ENCODE results near the gene COL20A1.

DNA sequence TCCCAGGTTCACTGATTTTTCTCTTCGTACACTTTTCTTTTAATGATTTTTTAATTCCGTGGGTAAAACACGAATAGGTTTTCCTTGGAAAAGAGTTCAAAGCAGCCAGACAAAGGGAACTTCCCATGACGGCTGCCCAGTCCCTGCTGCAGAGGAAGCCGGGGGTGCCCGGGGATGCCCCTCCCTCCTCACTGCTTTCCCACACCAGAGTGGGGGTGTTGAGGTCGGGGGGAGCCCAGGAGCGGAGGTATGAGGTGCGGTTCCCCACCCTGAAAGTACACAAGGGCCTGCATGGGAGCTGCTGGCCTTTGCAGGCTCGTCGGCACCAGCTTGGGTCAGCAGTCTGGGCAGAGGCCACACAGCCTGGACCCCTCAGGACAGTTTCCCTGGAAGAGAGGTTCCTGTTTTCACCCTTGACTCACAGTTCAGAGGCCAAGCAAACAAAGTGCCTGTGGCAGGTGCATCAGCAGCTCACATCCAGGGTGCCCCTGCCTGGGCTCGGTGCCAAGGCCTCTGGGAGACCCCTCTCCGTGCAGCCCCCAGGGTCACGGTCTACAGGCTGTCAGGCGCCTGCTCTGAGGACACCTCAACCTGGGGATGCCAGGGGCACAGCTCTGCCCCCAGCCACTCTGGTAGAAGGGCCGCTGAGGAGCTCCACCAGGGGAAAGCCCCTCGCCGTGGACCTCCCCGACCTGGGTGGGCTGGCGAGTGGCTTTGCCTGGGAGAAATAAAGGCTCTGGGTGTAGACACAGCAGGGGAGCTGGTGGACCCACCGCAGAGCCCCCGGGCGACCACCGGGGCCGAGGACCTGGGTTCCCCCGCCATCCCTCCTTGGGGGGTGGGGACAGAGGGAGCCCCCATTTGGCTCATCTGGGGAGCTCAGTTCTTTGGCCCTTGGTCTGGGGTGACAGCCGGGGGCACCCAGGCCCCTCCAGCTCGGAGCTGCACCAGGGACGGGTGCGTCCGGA, 83.6 kb downstream of the COL20A1 start:
- no peak for TF ChIP-seq EP300 (IDR thresholded peaks at IDR 0.05)
- TF ChIP-seq, protein P1, sequence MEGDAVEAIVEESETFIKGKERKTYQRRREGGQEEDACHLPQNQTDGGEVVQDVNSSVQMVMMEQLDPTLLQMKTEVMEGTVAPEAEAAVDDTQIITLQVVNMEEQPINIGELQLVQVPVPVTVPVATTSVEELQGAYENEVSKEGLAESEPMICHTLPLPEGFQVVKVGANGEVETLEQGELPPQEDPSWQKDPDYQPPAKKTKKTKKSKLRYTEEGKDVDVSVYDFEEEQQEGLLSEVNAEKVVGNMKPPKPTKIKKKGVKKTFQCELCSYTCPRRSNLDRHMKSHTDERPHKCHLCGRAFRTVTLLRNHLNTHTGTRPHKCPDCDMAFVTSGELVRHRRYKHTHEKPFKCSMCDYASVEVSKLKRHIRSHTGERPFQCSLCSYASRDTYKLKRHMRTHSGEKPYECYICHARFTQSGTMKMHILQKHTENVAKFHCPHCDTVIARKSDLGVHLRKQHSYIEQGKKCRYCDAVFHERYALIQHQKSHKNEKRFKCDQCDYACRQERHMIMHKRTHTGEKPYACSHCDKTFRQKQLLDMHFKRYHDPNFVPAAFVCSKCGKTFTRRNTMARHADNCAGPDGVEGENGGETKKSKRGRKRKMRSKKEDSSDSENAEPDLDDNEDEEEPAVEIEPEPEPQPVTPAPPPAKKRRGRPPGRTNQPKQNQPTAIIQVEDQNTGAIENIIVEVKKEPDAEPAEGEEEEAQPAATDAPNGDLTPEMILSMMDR (IDR thresholded peaks at IDR 0.05), result no peak

Measured in stomach (tissue), 4 donors.